ENCODE data around the gene CHST9. TPM values are rescaled to one million over a fixed set of nuclear protein-coding genes. Genes with fewer than 3 reads are reported as not detected.
"Not testable (repeated sequence)": the region's sequence is repeated elsewhere in the genome, so short reads cannot be mapped to it uniquely, and the experiment has no call there.

Gene CHST9
- 4.5 and 44.3 TPM in 2 replicates for total RNA-seq

GRCh38 chr18:27185025-27185763 is at the start of gene CHST9:
Gene CHST9 (minus strand): TSS chr18:27185308. CDS start chr18:27142809, 42,499 bp downstream.
- DNase-seq (ENCODE audit: low read depth) = no peak

- DNase-seq (ENCODE audit: low read depth) = not testable (repeated sequence)
Measured at GRCh38 chr18:27232355-27232754, 47.2 kb upstream of the CHST9 start.

GRCh38 chr18:27231671-27232070 is 46.6 kb upstream of the CHST9 start:
- not testable (repeated sequence) for DNase-seq (ENCODE audit: low read depth)

- not testable (repeated sequence) for DNase-seq (ENCODE audit: low read depth)
Measured at GRCh38 chr18:27231221-27231620, 46.1 kb upstream of the CHST9 start.

- no peak for DNase-seq (ENCODE audit: low read depth)
Measured at GRCh38 chr18:27227721-27228120, 42.6 kb upstream of the CHST9 start.

GRCh38 chr18:27226556-27227075 is 41.5 kb upstream of the CHST9 start:
- no peak for DNase-seq (ENCODE audit: low read depth)

- DNase-seq (ENCODE audit: low read depth) = no peak
Measured at GRCh38 chr18:27225947-27226481, 40.9 kb upstream of the CHST9 start.

GRCh38 chr18:27223526-27224291 is 38.6 kb upstream of the CHST9 start:
- DNase-seq (ENCODE audit: low read depth) = peak; percentile 69

GRCh38 chr18:27214831-27215230 is 29.7 kb upstream of the CHST9 start:
- DNase-seq (ENCODE audit: low read depth) = no peak

GRCh38 chr18:27213123-27213717 is 28.1 kb upstream of the CHST9 start:
- DNase-seq (ENCODE audit: low read depth) = no peak

- no peak for DNase-seq (ENCODE audit: low read depth)
Measured at GRCh38 chr18:27211569-27211968, 26.5 kb upstream of the CHST9 start.

- no peak for DNase-seq (ENCODE audit: low read depth)
Measured at GRCh38 chr18:27206411-27206810, 21.3 kb upstream of the CHST9 start.

GRCh38 chr18:27202741-27203140 is 17.6 kb upstream of the CHST9 start:
- DNase-seq (ENCODE audit: low read depth) = peak; percentile 56

- DNase-seq (ENCODE audit: low read depth) = no peak
Measured at GRCh38 chr18:27198036-27198435, 12.9 kb upstream of the CHST9 start.

GRCh38 chr18:27188309-27188708 is 3.2 kb upstream of the CHST9 start:
- DNase-seq (ENCODE audit: low read depth) = no peak

GRCh38 chr18:27185897-27186296 is 789 bp upstream of the CHST9 start:
- no peak for DNase-seq (ENCODE audit: low read depth)

GRCh38 chr18:27184115-27185024 is 738 bp downstream of the CHST9 start:
- peak; percentile 15 for DNase-seq (ENCODE audit: low read depth)

- peak; percentile 79 for DNase-seq (ENCODE audit: low read depth)
Measured at GRCh38 chr18:27181726-27182125, 3.4 kb downstream of the CHST9 start.

- DNase-seq (ENCODE audit: low read depth) = no peak
Measured at GRCh38 chr18:27178424-27178823, 6.7 kb downstream of the CHST9 start.

- DNase-seq (ENCODE audit: low read depth) = no peak
Measured at GRCh38 chr18:27175914-27176313, 9.2 kb downstream of the CHST9 start.

- DNase-seq (ENCODE audit: low read depth) = no peak
Measured at GRCh38 chr18:27175245-27175644, 9.9 kb downstream of the CHST9 start.

Data from renal cortical epithelial cell (primary cell).